Right lobe of liver (tissue), 4 donors: ENCODE measurements around the gene SLC35C1.

ENCODE experiments used
- CTCF ChIP-seq, 4 donors: fragments of 200-600 bp in 3 of 4; fragments of 450-650 bp in 1 of 4; IDR thresholded peaks; one replicate each; pipeline versions ENCODE4 v1.5.1 to v1.8.0; 2016 to 2022; ENCODE audit warnings: antibody characterized with exemption in 4 of 4, mild to moderate bottlenecking in 2 of 4
- POLR2A ChIP-seq: fragments of 450-650 bp; IDR thresholded peaks from one replicate; pipeline ENCODE4 v1.6.1; 2017; ENCODE audit warnings: antibody characterized with exemption, mild to moderate bottlenecking
- donor health status: DM: no; HTN: no; CAD: no.
- donor health status: DM: no; HTN: no; CAD: no.
- donor health status: DM: no; HTN: yes; CAD: no.

- TF ChIP-seq CTCF (IDR thresholded peaks at IDR 0.05): no peak
- TF ChIP-seq POLR2A: no peak
Measured at GRCh38 chr11:45839204-45839603, 34.3 kb downstream of the SLC35C1 start.
